NK-92 (cell line): ENCODE results near the gene TET1.
"Not testable (repeated sequence)": the region's sequence is repeated elsewhere in the genome, so short reads cannot be mapped to it uniquely, and the experiment has no call there.

Source experiments
- DNase-seq: peaks from one replicate; lab custom pipeline; 2025; ENCODE audit not compliant: unreplicated experiment; lab: John Stamatoyannopoulos, UW

The TET1 gene

DNA sequence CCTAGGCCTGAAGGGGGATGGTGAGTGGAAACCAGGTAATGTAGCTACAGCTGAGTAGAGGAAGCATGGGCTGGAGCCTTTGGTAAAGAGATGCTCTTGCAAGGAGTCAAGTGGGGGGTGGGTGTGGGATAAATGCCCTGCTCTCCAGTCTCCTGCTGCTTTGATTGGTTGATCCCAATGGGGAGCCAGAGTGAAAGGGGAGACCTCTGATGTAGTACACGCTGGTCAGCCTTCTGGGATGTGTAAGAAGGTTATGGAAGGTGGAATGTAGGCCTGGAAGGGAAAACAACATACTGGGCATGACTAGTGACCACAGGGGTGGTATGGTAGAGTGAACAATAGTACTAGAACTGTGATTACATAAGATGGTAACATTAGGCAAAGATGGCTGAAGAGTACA, 44.3 kb downstream of the TET1 start:
- DNase-seq = no peak

DNA sequence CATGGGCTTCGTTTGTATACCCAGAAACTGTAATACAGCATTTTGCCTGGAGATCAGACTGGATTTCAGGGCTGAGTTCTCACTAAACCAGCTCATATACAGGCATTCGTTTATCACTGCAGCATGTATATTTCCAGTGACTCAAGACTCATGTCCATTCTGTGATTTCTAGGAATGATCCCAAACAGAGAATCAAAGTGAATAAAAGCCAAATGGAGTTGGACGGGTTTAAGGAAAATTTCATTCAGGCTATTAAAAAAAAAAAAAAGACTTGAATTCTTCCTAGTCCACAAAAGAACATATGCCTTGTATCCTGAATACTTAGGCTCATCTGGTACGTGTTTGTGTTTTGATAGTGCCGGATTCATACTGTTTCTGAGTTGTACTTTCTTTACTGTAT, 46.8 kb downstream of the TET1 start:
- DNase-seq = no peak

DNA sequence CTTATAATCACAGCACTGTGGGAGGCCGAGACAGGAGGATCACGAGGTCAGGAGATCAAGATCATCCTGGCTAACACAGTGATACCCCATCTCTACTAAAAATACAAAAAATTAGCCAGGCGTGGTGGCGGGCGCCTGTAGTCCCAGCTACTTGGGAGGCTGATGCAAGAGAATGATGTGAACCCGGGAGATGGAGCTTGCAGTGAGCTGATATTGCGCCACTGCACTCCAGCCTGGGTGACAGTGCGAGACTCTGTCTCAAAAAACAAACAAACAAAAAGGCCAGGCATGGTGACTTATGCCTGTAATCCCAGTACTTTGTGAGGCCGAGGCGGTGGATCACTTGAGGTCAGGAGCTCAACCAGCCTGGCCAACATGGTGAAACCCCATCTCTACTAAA, 49.9 kb downstream of the TET1 start:
- not testable (repeated sequence) for DNase-seq

DNA sequence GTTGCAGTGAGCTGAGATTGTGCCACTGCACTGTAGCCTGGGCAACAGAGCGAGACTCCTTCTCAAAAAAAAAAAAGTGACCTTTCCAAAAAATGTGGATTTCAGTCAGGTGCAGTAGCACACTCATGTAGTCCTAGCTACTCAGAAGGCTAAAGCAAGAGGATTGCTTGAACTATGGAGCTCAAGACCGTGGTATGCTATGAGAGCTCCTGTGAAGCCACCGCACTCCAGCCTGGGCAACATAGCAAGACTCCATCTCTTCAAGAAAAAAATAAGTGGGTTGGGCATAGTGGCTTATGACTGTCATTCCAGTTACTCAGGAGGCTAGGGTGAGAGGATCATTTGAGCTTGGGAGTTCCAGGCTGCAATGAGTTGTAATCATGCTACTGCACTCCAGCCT, 51.1 kb downstream of the TET1 start:
- DNase-seq = no peak

DNA sequence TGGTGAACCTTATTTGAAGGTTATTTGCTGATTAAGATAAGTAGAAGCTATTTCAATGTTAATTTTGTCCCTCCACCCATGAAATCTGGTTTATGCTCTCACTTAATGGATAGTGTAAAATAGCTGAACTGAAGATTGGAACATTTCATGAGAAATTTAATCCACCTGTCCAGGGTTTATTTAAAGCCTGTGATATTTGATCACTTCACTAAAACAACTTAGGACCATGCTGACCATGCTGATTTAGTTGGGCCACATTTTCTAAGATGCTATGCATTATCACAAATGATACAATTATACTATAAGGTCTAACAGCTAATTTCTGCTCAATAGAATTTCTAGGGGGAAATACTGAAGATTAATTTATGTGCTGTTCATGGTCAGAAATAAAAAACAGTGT, 53.8 kb downstream of the TET1 start:
- not testable (repeated sequence) for DNase-seq

DNA sequence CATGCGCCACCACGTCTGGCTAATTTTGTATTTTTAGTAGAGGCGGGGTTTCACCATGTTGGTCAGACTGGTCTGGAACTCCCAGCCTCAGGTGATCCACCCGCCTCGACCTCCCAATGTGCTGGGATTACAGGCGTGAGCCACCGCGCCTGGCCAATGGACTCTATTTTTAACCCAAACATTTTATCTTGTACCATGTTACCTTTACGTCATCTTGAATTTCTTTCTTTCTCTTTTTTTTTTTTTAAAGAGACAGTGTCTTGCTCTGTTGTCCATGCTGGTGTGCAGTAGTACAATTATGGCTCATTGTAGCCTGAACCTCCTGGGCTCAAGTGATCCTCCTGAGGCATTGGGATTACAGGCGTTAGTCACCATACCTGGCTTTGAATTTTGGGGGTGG, 57.6 kb downstream of the TET1 start:
- not testable (repeated sequence) for DNase-seq

DNA sequence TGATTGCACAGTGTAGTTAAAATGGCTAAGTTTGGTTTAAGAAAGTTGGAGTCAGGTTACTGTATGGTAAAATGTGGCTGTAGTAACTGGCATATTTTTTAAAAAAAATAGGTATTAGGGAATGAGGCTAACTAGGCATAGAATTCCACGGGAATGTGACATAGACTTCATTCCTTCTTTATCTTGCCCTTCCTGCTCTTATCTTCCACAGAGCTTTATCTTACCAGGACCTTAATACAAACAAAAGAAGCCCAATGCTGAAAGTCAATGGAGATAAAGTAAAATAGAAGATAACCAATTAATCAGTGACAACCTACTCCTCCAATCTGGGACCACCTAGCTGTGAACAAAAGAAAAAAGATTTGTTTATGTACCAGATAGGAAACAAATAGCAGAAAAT, 58.1 kb downstream of the TET1 start:
- DNase-seq = no peak

DNA sequence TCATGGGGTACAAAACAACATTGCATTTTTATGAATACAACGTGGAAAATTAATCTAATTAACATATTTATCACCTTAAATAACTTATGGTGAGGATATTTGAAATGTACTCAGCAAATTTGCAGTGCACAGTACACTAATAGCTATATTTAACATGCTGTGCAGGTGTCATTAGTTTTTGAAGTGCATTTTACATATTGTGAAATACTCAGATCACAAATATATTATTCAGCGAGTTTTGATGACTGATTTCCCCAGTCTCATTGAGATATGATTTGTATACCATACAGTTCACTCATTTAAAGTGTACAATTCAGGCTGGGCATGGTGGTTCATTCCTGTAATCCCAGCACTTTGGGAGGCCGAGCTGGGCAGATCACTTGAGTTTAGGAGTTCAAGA, 59.5 kb downstream of the TET1 start:
- no peak for DNase-seq

DNA sequence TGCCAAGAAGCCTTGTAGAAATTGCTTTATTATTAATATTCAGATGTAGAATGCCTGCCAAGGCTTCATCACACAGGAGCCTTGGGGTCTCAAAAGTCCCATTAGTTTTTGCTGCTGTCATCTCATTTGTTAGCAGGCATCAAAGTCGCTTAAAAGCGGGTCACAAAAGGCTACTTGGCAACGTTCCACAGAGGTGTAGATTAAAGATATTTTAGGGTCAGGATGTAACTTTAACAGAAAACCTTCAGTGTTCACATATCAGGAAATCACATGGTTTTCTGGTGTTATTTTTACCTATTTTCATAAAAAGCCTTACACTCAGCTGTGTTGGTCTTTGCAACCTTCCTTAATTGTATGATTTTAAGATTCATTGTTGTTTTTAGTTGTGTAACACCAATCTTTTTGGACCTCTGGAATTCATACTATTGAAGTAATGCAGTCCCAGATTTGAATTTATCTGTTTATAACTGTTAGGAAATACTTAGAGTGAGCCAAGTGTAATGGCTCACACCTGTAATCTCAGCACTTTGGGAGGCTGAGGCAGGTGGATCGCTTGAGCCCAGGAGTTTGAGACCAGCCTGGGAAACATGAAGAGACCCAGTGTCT, 65.3 kb downstream of the TET1 start:
- DNase-seq = no peak

DNA sequence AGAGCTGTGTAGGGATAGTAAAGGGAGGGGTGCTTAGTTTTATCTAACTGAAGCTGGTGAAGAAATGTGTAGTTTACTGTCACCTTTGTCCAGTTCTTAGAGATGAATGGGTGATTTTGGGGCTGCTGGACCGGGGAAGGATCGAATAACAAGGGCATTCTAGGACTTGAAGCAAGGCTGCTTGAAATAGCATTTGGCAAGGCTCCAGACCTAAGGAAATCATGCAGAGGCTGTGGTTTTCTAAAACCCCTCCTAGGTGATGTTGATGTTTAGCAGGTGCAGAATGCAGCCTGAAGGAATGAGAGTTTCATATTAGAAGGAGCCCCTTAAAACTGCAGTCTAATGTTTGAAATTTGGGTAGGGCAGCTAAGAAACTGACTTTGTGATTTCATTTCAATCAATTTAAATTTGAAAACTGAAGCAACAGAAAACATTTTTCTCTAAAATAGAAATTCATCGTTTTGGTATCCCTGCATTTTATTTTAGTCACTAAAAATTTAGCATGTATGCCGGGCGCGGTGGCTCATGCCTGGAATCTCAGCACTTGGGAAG, 68.5 kb downstream of the TET1 start:
- no peak for DNase-seq

DNA sequence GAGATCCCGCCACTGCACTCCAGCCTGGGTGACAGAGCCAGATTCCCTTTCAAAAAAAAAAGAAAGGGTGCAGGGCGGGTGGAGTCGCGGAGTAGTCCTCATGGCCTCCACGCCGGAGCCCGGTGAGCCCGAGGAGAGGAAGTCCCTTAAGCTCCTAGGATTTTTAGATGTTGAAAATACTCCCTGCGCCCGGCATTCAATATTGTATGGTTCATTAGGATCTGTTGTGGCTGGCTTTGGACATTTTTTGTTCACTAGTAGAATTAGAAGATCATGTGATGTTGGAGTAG, 72.1 kb downstream of the TET1 start:
- not testable (repeated sequence) for DNase-seq

DNA sequence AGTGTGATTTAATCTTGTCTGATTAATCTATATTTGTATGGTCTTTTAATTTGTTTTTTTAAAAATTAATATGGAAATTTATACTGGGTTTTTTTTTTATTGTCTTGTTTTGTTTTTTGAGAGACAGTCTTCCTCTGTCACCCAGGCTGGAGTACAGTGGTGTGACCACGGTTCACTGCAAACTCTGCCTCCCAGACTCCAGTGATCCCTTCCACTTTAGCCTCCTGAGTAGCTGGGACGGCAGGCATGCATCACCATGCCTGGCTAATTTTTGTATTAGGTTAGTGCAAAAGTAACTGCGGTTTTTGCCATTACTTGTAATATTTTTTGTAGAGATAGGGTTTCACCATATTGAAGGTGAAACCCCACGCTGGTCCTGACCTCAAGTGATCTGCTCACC, 73.1 kb downstream of the TET1 start:
- DNase-seq = no peak

DNA sequence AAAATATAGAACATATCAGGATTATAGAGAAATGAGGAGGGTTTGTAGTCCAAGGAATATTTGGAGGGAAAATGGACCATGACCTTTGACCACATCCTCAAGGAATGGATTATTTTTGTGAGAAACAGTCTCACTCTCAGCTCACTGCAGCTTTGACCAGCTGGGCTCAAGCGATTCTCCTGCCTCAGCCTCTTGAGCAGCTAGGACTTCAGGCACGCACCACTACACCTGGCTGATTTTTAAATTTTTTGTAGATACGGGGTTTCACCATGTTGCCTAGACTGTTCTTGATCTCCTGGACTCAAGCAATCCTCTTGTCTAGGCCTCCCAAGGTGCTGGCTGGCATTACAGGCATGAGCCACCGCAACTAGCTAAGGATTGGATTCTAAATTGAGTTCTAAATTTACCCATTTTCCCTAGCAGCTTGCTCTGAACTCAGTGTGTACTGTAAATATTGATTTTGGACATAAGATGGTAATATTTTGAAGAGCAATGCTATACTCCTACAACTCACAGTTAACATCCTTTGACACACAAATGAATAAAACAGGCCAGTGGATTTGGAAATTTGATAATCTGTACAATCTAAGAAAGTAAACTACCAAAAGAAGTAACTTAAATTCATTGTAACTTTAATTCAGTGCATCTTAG, 73.8 kb downstream of the TET1 start:
- DNase-seq = no peak

DNA sequence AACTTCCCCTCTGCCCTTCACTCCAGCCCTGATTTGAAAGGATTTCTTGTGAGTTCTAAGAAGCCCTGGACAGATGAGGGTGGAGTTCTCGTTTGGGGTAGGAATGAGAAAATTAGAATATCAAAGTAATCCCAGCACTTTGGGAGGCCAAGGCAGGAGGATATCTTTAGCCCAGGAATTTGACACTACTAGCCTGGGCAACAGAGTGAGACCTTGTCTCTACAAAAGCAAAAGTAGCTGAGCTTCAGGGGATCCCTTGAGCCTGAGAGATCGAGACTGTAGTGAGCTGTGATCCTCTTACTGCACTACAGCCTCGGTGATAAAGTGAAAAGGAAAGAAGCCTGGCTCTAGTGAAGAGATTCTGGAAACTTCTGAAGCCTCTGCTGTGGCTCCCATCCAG, 76.2 kb downstream of the TET1 start:
- no peak for DNase-seq

DNA sequence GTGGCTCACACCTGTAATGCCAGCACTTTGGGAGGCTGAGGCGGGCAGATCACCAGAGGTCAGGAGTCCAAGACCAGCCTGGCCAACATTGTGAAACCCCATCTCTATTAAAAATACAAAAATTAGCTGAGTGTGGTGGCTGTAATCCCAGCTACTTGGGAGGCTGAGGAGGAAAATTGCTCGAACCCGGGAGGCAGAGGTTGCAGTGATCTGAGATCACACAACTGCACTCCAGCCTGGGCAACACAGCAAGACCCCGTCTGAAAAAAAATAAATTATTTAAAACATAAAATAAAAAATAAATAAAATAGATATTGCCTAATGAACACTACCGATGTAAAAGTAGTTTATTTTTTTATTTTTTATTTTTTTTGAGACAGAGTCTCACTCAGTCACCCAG, 83.4 kb downstream of the TET1 start:
- DNase-seq = not testable (repeated sequence)

DNA sequence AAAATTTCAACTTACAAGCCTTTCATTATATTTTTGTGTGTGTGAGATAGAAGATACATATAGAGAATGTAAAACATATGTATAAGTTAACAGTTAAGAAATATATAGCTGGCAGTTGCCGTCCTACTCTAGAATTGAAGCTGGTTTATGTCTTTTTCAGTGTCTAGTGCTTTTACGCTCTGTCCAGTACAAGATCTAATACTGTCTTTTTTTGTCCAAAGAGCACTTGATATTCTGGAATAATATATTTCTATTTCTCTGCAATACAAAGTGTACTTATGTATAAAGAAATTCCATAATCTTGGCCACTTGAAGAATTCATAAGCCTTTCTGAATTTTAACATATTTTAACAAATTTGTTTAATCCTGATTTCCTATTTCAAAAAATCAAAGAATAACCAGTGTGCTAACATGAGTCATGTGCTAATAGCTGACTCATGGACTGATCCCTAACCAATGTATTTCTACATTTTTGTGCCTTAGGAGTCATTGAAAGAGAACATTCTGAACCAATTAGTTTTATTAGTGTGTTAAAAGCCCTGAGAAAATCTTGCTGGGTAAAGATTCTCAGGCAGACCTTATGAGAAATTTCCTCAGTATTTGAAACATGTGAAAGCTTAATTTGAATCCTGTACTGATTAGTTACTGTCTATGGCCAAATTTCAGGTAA, 87.7 kb downstream of the TET1 start:
- DNase-seq = no peak

DNA sequence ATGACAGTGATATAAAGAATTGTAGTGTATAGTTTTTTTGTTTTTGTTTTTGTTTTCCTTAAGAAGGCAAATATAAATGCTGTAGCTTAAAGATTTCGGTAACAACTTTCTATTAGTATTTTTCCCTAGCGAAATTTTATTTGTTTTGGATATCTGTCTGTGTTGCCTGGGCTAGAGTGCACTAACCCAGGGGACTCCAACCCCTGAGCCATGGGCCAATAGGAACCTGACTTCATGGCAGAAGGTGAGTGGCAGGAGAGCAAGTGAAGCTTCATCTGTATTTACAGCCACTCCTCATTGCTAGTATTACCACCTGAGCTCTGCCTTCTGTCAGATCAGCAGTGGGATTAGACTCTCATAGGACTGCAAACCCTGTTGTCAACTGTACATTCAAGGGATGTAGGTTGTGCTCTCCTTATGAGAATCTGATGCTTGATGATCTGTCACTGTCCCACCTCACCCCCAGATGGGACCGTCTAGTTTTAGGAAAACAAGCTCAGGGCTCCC, 95.5 kb downstream of the TET1 start:
- DNase-seq = no peak

DNA sequence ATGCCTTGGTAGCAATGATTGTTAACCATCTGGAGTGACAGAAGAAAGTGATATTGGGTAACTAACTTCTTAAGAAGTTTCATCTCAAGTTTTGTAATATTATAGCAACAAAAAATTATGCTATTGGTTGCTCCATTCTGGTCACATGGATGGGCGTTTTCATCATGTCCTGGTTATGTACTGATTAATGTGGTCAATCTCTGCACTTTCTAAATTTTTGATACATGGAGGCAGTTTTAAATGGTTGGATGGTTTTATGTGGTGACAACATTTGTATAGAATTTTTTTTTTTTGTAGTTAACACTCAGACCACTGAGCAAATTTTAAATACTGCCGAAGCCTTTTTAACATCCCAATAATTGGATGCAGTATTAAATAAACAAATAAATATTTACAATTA, 105.7 kb downstream of the TET1 start:
- DNase-seq = no peak

DNA sequence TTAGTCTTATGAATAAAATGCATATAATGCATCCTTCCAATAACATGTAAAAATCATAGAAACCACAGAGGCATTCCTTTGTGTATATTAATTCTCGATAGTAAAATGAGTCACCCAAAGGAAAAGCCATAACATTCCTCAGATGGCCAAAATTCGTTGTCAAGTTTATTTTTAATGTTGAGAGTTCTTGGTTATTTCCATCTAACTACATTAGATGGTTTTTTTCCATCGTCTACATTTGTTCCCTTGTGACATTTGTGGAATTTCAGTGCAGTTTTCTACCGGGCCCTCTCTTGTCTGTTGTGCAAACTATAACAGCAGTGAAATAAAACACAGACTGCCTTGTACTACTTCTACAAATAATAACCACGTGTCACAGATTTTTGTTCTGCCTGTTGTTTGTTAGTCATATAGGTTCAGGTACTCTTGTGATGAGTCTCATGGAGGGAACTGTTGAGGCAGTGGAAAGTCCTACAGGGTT, 106.2 kb downstream of the TET1 start:
- no peak for DNase-seq

DNA sequence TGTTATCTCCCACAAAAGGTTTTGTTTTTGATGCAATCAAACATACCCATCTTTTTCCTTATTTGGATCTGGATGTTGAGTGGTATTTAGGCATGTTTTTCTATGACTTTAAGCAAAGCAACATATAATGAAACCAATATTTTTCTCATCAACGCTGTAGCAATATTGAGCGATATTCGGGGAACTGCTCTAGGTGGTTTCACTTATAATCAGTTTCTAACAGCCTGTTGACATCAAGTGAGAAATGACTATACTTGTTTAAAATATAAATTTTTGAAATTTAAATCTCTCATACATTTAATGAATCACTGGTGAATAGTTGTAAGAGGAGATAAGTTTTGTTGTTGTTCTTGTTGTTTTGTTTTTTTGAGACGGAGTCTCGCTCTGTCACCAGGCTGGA, 108.1 kb downstream of the TET1 start:
- DNase-seq = no peak

DNA sequence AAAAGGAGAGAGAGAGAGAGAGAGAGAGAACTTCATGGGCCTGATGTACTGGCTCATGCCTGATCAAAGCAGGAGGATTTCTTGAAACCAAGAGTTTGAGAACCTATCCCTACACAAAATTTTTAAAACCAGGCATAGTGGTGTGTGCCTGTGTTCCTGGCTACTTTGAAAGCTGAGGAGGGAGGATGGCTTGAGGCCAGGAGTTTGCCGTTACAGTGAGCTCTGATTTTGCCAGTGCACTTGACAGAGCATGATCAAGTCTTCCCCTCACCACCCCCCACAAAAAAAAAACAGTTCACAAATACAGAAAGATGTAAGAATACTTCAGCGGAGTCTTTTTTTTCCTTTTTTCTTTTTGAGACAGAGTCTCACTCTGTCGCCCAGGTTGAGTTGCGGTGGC, 108.8 kb downstream of the TET1 start:
- DNase-seq = no peak

DNA sequence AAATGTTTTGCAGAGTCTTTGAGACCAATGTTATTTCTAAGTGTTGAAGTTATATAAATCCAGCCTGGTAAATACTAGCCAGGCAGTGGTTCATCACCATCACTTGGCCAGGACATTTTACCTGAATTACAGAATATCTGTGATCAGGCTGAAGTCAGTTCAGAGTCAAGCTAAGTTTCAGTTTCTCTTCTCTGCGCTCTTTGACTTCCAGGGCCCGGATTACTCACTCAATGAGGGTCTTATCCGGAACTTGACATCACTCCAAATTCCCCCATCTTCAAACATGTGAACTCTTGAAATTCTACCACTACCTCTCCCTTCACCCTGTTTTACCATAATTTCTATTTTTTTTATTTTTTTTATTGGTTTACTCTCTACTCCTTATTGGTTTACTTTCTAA, 124.3 kb downstream of the TET1 start:
- no peak for DNase-seq
